Stimulated activated effector memory CD8-positive, alpha-beta T cell treated with anti-CD3 and anti-CD28 coated beads, Interleukin-12 subunit alpha, Interleukin-12 subunit beta, amount 100 ng/mL, for 72 hours (primary cell): Measurements from ENCODE around the gene GALNT12.

Experiments
- ATAC-seq: fragments of 150-1000 bp; cut with Tn5 transposase; 2 replicates; pipeline ENCODE4 v1.10.0; 2021
- DNase-seq, 2 donors: peaks; one replicate each; pipeline ENCODE4 v3.0.0; 2021 to 2022; ENCODE audit warnings: low spot score in 2 of 2
- H3K27ac Mint-ChIP-seq: one replicate; pipeline ENCODE4 v1.8.0; 2022; ENCODE audit warnings: mild to moderate bottlenecking, mixed read lengths
- H3K36me3 Mint-ChIP-seq: one replicate; pipeline ENCODE4 v1.8.0; 2022; ENCODE audit warnings: mild to moderate bottlenecking, mixed read lengths
- H3K4me1 Mint-ChIP-seq: one replicate; pipeline ENCODE4 v1.8.0; 2022; ENCODE audit warnings: mixed read lengths
- H3K4me3 Mint-ChIP-seq: one replicate; pipeline ENCODE4 v1.8.0; 2022; ENCODE audit warnings: mild to moderate bottlenecking, mixed read lengths
- H3K9me3 Mint-ChIP-seq: one replicate; pipeline ENCODE4 v1.8.0; 2022; ENCODE audit warnings: mixed read lengths

Gene GALNT12

GRCh38 chr9:98897745-98898144, 90.3 kb downstream of the GALNT12 start:
- no peaks in the 10 kb centered on the region for H3K36me3 Mint-ChIP-seq
- H3K4me3 Mint-ChIP-seq = no peak overlapping the region
- ATAC-seq (no peak), DNase-seq (no peak)
- no peaks in the 10 kb centered on the region for H3K4me1 Mint-ChIP-seq
- H3K9me3 Mint-ChIP-seq = peaks cover 3% of the 10 kb centered on the region
- H3K27ac Mint-ChIP-seq = no peak overlapping the region

- DNase-seq = no peak
- no peak for ATAC-seq
- peaks cover 3% of the 10 kb centered on the region for H3K9me3 Mint-ChIP-seq
- no peak overlapping the region for H3K4me3 Mint-ChIP-seq
- H3K36me3 Mint-ChIP-seq = no peaks in the 10 kb centered on the region
- H3K4me1 Mint-ChIP-seq = no peaks in the 10 kb centered on the region
- no peak overlapping the region for H3K27ac Mint-ChIP-seq
Measured at GRCh38 chr9:98899408-98900056, 92.1 kb downstream of the GALNT12 start.
